ENCODE results near the gene HOXC11.

The HOXC11 gene

DNA sequence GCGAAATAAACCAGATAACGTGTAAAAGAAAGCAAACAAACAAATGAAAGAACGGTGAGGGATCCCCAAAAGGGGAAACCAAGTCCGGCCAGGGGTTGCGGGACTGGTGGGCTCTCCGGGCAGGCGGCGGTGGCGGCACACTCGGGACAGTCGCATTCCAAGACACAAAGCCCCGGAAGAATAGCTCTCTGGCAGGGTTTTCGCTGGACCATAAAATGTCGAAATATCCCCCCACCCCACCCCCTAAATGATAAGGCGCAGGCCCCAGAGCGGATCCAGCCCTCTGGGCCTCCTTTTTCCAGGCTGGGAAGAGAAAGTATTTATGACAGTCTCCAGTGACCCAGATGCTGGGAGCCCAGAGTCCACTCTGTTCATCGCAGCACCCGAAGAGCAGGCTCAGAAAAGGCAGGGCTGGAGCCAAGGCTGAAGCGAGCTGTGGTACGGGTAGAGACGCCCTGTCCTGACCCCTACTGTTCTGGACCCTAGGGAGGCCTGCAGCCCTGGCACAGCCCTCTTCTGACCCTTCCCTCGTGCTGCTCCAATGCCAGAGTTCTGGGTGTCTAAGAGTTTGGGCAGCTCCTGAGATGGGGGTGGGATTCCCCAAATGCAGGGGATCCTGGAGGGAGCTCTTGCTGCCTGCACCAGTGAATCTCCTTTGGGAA is 33.8 kb downstream of the HOXC11 start:
- no peak for DNase-seq (ENCODE audit: insufficient read length)
- FAIRE-seq: no peak
- TF ChIP-seq POLR2A (IDR thresholded peaks at IDR 0.05; ENCODE audit: low read depth, low read length) (no peak), POLR2AphosphoS5 (IDR thresholded peaks at IDR 0.05; ENCODE audit: low read depth, low read length) (no peak), TAF1 (IDR thresholded peaks at IDR 0.05; ENCODE audit: borderline replicate concordance, low read depth, low read length) (no peak)

DNA sequence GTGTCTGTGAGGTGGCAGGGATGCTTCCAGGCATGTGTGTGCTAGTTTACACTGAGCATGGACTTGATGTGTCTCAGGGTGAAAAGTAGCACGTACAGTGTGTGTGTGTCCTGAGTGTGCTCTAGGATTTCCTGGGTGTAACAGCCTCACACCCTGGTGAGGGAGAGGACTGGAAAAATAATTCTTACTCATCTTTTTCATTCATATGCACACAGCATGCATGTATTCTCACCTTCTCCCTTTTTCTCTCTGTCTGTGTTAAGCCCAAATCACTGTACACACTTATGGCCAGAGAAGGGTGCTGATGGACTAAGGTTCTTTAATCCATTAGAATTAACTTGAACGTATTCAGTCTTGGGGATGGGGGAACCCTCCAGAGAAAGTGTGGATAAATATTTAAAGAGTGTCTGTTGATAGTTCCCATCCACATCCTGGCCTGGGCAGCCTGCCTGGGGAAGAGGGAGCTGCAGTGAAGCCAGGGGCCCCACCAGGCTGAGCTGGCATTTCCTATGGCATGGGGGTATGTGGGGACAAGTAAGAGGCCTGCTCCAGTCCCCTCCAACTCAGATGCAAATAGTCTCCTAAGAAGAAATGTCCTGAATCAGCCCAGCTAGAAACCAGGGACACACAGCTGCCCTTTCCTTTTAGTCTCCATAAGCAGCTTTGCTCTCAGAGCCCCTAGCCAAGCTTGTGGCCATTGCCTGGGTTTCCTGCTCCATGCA is 34.8 kb downstream of the HOXC11 start:
- FAIRE-seq: no peak
- TF ChIP-seq POLR2A (IDR thresholded peaks at IDR 0.05; ENCODE audit: low read depth, low read length) (no peak), TAF1 (IDR thresholded peaks at IDR 0.05; ENCODE audit: borderline replicate concordance, low read depth, low read length) (no peak), POLR2AphosphoS5 (IDR thresholded peaks at IDR 0.05; ENCODE audit: low read depth, low read length) (no peak)

DNA sequence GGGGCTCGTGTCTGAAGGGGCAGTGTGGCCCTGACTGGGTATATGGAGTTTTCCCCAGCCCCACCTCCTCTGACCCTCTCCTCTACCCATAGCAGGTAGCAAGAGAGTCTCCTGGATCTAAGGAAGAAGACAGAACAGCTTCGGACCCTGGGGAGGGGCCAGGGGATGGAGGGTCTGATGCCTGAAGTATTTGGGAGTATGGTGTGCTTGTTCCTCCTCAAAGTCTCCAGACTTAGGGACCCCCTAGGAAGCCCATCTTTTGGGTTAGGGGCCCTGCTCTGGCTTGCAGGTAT is 35.3 kb downstream of the HOXC11 start:
- no peak for TF ChIP-seq POLR2A (IDR thresholded peaks at IDR 0.05; ENCODE audit: low read depth, low read length)
- TF ChIP-seq TAF1 (IDR thresholded peaks at IDR 0.05; ENCODE audit: borderline replicate concordance, low read depth, low read length): no peak
- TF ChIP-seq POLR2AphosphoS5 (IDR thresholded peaks at IDR 0.05; ENCODE audit: low read depth, low read length): no peak
- FAIRE-seq (no peak), DNase-seq (ENCODE audit: insufficient read length) (no peak)

More for the DNA sequence above, 34.8 kb downstream of the HOXC11 start:
- DNase-seq (ENCODE audit: insufficient read length): no peak

DNA sequence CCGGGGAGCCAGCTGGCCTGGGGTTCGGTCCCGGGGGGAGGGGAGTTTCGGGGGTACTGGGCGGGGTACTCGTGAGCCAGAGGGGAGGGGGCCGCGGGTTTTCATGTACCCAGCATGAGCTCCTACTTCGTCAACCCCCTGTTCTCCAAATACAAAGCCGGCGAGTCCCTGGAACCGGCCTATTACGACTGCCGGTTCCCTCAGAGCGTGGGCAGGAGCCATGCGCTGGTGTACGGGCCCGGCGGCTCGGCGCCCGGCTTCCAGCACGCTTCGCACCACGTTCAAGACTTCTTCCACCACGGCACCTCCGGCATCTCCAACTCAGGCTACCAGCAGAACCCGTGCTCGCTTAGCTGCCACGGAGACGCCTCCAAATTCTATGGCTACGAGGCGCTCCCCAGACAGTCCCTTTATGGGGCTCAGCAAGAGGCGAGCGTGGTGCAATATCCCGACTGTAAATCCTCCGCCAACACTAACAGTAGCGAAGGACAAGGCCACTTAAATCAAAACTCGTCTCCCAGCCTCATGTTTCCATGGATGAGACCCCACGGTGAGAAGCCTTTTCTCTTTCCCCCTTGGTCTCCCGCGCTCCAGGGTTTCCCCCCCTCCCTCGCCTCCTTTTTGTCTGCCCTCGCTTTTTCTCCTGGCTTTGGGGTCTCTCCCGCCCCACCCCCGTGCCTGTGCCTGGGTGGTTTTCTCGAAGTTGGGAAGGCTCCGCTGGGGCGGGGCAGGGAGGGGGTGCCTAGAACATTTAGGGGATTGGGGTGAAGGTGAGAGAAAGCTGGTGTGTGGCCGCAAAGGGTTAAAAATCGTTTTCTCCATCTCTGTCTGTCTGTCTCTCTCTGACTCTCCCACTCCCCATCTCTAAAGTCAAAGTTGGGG is 36.5 kb downstream of the HOXC11 start:
- DNase-seq (ENCODE audit: insufficient read length): no peak
- peak; percentile 75 for FAIRE-seq
- TF ChIP-seq POLR2AphosphoS5 (IDR thresholded peaks at IDR 0.05; ENCODE audit: low read depth, low read length) (no peak), POLR2A (IDR thresholded peaks at IDR 0.05; ENCODE audit: low read depth, low read length) (no peak), TAF1 (IDR thresholded peaks at IDR 0.05; ENCODE audit: borderline replicate concordance, low read depth, low read length) (no peak)

DNA sequence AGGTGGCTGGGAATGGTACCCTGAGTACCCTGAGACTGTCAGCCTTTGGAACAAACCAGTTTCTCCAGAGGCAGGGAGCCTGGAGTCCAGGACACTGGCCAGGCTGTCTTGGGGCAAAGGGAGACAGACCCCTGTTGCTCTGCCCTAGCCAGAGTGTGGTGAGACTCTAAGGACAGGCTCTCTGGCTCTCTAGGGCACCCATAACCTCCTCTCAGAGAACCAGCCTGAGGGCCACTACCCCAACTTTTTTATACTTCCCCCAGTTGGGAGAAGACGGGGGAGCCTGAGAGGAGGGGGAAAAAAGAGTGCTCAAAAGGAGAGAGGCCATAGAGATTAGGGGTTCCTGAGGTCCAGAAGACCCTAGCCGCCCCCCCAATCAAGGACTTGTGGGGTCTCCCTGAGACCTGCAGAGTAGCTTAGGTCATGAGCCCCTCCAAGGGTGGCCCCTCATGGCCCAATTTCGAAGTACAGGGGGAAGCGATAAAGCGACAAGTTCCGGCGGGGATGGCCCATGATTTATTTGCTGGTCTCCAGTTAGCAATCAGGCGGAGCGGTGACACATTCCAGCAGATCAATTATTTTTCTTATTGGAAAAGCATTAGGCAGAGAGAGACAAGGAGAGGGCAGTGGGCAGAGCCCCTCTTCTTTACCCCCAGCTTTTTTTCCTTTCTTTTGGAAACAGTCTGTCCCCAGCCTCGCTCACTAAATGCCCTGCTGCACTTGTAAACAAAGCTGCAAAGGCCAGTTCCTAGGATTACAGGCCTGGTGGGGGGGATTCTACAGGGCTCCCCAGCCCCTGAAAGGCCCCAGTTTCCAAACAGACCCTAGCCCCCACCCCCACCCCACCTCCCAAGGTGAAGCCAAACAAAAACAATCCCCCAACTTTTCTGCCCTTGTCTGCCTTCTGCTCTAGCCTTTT is 37.4 kb downstream of the HOXC11 start:
- DNase-seq (ENCODE audit: insufficient read length) (no peak), FAIRE-seq (no peak)
- no peak for TF ChIP-seq POLR2AphosphoS5 (IDR thresholded peaks at IDR 0.05; ENCODE audit: low read depth, low read length)
- no peak for TF ChIP-seq POLR2A (IDR thresholded peaks at IDR 0.05; ENCODE audit: low read depth, low read length)
- TF ChIP-seq TAF1 (IDR thresholded peaks at IDR 0.05; ENCODE audit: borderline replicate concordance, low read depth, low read length): no peak

DNA sequence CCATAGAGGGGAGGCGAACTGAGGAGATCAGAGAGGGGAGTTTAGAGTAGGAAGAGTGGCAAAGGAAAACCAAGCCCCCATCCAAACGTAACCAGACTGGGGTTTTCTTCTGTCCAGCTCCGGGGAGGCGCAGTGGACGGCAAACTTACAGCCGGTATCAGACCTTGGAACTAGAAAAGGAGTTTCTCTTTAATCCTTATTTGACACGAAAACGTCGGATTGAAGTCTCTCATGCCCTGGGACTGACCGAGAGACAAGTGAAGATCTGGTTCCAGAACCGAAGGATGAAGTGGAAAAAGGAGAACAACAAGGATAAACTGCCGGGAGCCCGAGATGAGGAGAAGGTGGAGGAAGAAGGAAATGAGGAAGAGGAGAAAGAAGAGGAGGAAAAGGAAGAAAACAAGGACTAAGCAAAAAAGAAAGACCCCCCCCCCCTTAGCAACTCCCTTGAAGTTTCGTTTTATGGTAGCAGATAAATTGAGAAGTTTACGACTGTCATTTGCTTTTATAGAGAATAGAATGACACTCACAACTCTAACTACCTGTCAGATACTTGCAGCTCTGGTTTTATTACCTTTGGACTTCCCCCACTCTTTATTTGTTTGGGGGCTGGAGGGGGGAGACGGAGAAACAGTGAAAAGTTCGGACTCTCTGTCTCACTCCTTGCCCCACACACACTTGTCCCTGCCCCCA is 38.2 kb downstream of the HOXC11 start:
- FAIRE-seq (no peak), DNase-seq (ENCODE audit: insufficient read length) (no peak)
- no peak for TF ChIP-seq TAF1 (IDR thresholded peaks at IDR 0.05; ENCODE audit: borderline replicate concordance, low read depth, low read length)
- TF ChIP-seq POLR2A (IDR thresholded peaks at IDR 0.05; ENCODE audit: low read depth, low read length): no peak
- TF ChIP-seq POLR2AphosphoS5 (IDR thresholded peaks at IDR 0.05; ENCODE audit: low read depth, low read length): no peak

DNA sequence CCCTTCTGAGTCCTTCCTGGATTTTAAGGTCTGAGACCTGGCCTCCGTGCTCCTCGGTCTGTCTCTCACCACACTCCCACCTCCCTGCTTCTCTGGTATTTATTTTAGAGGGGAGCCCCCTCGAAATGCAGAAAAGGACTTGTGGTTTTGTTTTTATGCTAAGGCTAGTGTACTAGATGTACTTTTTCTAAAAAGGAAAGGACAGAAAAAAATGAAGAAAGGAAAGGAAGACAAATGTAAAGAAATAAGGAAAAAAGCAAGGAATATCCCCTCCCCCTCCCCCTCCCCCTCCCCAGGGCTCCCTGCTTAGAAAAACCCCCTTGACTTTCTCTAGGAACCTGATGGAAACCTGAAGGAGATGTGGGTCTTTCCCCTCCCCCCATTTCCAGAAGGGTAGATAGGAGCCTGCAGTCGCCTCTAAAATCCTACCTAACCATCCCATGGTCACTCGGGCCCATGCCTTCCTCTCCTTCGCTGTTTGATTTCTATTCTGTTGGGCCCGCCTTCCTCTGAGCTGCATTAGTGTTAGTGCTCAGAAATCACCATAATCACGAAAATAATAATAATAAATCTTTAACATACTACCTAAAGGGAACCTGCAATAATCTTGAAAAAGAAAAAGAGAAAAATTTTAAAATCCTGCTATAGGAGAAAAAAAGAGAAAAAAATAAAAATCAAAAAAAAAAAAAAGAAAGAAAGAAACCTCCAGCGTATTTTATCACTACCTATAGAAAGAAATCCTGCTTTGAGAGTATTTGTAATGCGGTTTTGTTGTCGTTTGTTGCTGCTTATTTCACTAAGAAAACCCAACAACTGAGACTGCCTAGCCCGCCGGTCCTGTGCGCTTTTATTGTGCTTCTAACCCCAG is 39.0 kb downstream of the HOXC11 start:
- no peak for DNase-seq (ENCODE audit: insufficient read length)
- TF ChIP-seq POLR2A (IDR thresholded peaks at IDR 0.05; ENCODE audit: low read depth, low read length) (no peak), TAF1 (IDR thresholded peaks at IDR 0.05; ENCODE audit: borderline replicate concordance, low read depth, low read length) (no peak), POLR2AphosphoS5 (IDR thresholded peaks at IDR 0.05; ENCODE audit: low read depth, low read length) (no peak)
- FAIRE-seq: no peak

DNA sequence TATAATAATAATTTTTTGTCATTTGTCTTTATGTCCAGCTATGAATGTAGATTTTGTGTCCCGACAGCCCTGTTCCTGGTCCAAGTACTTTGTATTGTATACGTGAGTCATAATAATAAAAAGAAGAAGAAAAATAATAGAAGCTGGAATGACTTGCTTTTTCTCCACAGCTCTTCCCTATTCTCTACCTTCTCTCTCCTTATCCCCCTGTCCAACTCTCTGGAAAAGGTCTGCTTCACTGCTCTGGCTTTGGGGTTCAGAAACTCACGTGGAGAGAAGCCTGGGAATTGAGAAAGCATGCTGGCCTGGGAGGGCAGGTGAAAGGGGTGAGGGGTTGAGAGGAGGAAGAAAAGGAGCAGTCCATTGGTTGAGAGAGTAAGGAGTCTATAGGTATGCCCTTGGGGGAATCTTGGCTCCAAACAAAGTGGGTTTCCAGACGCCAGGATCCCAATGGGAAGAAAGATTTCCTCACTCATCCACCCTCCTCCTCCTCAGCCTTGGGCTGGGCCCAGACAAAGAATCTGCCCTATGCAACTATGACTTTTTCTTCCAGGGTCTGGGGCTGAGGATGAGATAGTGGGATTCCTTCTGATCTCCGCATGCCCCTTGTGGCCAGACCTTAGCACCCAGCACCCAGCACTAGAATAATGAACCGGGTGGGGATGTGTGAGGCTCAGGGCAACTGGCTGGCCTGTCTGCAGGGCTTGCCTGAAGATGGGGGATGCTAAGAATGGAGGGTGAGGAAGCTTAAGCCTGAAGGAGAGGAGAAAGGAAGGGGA is 39.9 kb downstream of the HOXC11 start:
- TF ChIP-seq POLR2A (IDR thresholded peaks at IDR 0.05; ENCODE audit: low read depth, low read length): no peak
- TF ChIP-seq TAF1 (IDR thresholded peaks at IDR 0.05; ENCODE audit: borderline replicate concordance, low read depth, low read length): no peak
- TF ChIP-seq POLR2AphosphoS5 (IDR thresholded peaks at IDR 0.05; ENCODE audit: low read depth, low read length): no peak
- DNase-seq (ENCODE audit: insufficient read length): no peak
- no peak for FAIRE-seq

Data from GM12892 (cell line).